Cerebellar nuclear complex (tissue), 1 donor: ENCODE results near the gene SPNS3.

Experiments
- DNase-seq, 2 experiments: peaks; one replicate each; lab custom pipeline; 2025; lab: John Stamatoyannopoulos, UW

SPNS3 gene

DNA sequence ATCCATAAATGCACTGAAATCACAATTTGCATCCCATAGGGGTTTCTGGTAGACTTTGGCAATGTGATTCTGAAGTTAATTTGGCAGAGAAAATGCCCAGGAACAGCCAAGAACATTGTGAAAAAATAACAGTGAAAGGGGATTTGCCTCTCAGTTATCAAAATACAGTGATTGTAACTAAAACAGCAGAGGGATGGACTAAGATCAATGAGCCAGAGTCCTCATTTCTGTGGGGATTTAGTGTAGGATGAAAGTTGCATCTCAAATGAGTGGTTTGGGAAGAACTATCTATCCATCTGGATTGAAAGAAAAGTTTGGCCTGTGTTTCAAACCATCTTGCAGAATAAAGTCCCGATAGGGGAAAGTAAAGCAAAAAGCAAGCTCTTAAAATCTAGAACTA, 93.4 kb downstream of the SPNS3 start:
- DNase-seq = no peak

DNA sequence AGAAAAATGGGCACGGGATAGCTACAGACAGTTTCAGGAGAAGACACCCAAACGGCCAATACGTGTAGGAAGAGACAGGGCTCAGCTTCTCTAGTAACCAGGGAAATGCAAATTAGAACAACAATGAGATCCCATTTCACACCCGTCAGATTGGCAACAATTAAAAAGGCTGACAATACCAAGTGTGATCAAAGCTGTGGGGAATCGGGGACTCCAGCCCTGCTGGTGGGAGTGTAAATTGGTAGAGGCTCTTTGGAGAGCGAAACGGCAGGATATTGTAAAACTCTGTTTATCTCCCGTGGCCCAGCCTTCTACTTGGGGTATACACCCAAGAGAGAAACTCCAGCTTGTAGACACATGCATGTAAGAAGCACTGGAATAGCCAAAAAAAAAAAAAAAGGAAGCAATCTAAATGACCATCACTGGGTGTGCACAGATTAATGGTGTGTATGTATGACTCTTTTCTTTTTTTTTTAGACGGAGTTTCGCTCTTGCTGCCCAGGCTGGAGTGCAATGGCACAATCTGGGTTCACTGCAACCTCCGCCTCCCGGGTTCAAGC, 93.9 kb downstream of the SPNS3 start:
- no peak for DNase-seq

DNA sequence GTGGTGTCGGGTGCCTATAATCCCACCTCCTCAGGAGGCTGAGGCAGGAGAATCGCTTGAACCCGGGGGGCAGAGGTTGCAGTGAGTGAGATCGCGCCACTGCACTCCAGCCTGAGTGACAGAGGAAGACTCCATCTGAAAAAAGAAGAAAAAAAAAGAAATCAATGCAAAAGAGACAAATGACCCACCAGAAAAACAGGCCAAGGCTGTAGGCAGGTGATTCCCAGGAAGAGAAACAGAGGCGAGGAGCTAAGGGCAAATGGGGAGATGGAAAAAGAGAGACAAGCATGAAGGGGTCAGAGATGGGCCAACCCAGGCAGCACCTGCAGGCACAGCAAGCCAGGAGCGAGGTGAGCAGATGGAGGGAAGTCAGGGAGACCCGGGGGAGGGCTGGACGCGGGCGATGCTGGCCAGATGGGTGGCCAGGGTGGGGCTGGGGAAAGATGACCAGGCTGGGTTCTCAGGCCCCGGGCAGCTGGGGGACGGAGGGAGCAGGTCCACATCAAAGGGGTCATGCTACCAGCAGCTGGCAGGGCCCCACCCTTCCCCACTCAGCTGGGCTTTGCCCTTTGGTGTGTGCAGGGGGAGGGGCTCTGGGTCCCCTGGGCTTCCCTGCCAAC, 95.9 kb downstream of the SPNS3 start:
- no peak for DNase-seq

DNA sequence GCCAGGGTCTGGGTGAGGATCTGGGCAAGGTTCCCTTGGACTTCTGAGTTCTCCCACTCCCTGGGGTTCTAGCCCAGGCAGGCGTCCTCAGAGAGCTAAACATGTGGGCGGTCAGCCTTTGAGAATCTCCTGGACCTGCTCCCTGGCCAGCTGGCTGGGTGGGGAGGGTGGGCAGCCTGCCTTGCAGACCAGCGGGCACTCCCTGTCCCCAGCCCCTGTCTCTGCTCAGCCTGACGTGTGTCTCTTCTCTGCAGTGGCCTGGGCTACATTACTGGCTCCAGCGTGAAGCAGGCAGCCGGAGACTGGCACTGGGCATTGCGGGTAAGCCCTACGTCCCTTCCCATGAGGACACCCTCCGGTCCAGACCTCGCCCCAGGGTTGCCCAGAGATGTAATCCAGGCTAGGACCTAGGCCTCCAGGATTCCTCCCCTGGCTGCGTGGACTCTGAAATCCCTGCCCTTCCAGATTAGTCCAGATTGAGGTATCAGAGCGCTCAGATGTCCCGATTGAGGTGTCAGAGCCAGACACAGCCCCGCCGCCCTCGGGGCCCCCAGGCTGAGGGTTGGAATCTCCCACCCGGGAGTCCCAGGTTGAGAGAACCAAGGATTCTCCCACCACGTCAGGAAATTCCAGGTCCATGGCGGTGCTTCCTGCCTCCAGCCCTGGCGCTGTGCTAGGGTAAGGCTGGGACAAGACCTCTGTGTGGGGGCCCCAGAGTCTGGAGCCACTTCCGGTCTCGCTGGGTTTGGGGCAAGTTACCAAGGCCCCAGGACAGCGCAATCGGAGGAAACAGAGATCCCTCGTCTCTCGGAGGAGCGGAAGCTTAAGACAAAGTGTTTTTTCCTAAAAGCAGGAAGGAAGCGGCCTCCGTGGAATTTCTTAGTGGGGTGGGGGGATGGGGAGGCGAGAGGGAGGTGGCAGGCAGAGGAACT, 97.3 kb downstream of the SPNS3 start:
- DNase-seq = no peak

DNA sequence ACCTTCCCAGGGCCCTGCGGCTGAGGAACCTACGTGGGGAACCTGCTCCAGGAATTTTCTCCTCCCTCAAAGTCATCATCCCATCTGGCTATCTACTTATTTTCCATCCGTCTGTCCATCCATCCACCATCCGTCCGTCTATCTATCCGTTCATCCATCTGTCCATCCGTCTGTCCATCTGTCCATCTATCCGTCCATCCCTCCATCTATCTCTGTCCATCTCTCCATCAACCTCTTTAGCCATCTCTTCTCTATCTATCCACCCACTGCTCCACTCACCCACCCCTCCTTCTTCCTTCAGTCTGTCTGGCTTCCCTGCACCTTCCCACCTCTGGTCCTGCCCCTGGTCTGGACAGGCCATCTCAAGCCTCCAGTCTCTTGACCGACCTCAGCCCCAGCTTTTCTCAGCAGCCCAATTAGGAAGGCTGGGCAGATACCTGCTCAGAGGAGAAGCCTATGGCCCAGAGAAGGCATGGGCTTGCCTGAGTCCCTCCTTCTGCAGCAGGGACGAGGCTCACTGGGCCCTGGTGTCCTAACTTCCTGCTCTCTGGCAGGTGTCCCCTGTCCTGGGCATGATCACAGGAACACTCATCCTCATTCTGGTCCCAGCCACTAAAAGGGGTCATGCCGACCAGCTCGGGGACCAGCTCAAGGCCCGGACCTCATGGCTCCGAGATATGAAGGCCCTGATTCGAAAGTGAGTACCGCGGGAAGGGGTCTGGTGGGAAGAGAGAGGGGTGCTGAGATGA, 98.4 kb downstream of the SPNS3 start:
- DNase-seq = no peak

DNA sequence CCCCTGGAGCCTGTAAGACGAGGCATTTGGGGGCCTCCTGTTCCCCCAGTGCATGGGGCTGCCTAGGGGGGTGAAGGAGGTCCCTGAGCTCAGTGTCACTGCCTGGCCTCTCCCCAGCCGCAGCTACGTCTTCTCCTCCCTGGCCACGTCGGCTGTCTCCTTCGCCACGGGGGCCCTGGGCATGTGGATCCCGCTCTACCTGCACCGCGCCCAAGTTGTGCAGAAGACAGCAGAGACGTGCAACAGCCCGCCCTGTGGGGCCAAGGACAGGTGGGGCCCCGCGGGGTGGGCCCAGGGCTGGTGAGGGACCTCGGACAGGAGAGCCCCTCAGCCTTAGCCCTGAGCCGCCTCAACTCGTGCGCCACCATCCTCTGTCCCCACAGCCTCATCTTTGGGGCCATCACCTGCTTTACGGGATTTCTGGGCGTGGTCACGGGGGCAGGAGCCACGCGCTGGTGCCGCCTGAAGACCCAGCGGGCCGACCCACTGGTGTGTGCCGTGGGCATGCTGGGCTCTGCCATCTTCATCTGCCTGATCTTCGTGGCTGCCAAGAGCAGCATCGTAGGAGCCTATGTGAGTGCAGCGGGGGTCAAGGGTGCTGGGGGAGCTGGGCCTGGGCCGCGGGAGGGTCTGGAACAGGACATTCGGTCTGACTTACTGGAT, 99.3 kb downstream of the SPNS3 start:
- no peak for DNase-seq

DNA sequence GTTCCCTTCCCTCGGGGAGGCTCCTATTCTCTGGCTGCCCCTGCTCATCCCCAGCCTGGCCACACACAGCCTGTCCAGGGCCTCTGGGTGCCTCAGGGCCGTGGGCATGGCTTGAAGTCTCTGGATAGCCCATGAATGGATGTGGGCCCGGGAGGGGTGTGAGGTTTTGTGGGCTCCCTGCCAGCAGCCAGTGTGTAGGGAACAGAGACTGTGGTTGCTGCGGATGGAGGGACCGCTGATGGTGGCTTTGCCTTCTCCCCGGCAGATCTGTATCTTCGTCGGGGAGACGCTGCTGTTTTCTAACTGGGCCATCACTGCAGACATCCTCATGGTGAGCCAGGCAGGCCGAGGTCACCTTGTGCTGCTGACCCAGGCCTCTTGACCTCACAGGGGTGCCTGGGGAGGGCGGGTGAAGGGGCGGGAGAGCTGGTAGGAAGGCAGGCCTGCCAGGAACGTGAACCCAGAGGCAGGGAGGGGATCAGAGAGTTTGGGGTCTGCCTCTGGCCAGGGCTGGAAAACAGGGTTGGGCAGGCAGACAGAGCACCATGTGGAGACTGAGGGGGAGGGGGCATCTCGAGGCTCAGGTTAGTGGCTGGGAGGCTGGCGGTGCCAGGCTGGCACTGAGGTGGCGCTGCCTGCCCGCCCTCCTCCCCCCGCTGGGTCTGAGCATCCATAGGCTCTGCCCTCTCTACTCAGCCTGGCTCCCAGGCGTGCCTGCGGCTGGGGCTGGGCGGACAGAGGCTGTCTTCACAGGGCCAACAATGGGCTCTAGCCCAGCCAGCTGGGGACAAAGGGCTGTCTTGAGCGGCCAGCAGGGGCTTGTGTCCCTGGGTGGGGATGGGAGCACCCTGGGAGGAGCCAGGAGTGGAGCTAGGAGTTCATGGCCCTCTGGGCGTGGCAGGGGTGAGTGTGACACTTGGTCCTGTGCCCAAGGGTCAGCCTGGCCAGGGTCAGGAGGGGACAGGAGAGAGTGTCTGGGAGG, 100.1 kb downstream of the SPNS3 start:
- no peak for DNase-seq

DNA sequence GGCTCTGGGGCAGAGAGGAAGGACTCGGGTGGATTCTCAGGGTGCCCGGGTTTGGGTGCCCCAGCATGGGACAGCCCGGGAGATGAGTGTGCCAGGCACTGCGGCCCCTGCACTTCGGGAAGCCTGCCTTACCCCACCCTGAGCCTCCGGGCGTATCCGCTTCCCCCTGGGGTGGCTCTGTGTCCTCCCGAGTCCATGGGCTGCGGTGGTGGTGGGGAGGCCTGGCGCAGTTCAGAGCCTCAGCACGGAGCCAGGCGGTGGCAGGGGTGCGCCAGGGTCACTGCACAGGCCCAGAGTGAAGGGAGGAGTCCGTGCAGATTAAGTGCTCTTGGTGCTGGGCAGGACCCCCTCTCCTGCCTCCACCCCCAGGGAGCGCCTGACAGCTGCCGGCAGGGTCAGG, 100.8 kb downstream of the SPNS3 start:
- DNase-seq = no peak

DNA sequence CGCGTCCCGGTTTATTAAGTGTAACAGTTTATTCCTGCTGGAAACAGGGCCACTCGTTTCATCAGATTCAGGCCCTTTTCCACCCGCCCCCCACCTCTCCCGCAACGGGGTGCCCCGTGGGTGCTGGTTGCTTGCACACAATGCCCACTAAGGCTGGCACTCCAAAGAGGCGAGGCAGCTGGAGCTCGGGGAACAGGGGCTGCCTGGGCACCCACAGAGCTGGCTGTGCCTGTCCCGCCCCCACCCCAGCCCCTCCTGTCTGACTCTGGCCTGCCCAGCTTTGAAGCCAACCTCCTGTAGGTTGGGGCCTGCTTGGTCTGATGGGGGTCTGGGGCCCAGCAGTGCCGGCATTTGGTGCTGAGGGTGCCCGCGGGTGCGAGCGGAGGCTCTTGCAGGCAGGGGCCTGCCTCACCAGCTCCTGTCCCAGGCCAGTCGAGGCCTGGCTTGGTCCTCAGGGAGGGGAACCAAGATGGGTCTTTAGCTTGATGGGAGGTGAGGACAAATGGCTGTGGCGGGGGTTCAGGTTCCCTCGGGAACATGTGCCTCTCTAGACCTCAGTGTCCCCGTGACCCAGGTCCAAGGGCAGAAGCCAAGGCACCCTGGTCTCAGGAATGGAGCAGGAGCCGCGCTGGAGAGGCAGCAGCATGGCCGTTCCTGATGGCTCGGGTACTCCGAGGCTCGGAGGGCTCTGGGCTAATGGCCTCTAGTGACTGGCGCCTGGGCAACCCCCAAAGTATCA, 101.4 kb downstream of the SPNS3 start:
- DNase-seq = no peak

DNA sequence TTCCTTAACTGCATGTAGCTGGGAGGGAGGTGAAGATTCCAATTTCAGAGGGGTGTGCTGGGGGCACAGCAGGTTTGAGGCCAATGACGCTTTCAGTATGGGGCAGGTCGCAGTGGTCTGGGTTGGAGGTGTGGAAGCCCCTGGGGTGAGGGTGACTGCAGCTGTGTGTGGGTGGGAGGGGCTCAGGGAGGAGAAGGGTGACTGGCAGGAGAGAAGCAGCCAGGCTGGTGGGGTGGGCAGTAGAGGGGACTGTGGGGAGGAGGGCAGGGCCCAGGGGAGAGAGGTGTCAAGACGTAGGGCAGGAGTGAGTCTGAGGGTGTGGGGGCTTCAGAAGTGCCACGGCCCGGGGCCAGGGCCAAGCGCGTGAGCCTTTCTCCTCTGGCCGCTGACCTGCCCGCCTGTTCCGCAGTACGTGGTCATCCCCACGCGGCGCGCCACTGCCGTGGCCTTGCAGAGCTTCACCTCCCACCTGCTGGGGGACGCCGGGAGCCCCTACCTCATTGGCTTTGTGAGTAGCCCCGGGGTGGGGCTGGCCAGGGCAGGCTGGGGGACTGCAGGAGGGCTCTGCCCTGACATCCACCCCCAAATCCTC, 102.0 kb downstream of the SPNS3 start:
- DNase-seq = no peak

DNA sequence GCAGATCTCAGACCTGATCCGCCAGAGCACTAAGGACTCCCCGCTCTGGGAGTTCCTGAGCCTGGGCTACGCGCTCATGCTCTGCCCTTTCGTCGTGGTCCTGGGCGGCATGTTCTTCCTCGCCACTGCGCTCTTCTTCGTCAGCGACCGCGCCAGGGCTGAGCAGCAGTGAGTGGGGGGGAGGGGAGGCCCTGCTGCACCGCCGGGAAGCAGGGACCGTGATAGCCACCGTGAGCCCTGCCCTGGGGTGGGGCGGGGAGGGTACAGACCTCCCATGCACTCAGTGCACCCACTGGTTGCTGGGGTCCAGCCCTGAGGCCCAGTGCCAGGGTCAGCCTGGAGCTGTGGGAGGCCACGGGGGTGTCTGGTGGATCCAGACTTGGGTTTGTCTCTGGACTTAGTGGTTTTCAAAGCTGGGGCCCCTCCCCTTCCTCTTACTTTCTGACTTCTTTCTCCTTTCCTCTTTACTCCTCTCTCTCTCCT, 102.6 kb downstream of the SPNS3 start:
- DNase-seq = no peak

DNA sequence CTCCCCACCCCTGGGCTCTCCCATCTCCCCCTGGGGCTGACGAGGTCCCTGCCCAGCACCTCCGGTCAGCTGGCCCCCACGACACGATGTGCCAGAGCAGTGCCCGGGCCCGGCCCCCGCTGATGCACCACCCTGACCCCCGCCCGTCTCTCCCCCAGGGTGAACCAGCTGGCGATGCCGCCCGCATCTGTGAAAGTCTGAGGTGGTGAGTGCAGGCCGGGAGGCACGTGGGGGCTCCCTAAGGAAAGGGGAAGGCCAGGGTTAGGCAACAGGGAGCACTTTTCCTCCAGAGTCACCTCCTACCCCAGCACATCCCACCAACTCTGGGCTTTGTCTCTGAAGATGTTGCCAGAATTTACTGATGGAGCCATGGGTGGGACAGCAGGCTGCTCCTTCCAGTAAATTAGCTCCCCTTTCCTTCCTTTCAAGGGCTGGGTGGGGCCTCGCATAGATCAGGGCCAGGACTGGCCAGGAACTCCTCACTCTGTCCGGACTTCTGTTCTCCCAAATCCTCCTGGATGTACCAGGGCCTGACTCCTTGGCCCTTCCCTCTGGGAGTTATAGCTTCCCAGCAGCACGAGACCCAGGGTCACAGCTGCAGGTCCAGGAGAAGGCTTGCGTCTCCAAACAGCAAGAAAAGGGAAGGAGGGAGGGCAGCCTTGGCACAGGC, 103.1 kb downstream of the SPNS3 start:
- DNase-seq = no peak
